ENCODE results near the gene IRF3. TPM values are rescaled to one million over a fixed set of nuclear protein-coding genes. Genes with fewer than 3 reads are reported as not detected.

The IRF3 gene
- total RNA-seq, 1 experiment from 2014 or later = 205 TPM

GRCh38 chr19:49626226-49626625 lies 39.4 kb downstream of the IRF3 start:
- Mint-ChIP-seq H3K4me1 (peaks cover 4 to 7% of the 10 kb centered on the region in 2 experiments), H3K4me3 (no peak overlapping the region), H3K27ac (no peak overlapping the region), H3K9me3 (no peaks in the 10 kb centered on the region), H3K27me3 (ENCODE audit: low read depth) (no peaks in the 10 kb centered on the region; the same call in 1 of the 2 replicates), H3K36me3 (ENCODE audit: insufficient read depth in 1 of 3, low read depth in 3 of 3) (peaks cover 29 to 56% (median 55%) of the 10 kb centered on the region in 3 experiments)
- no peak overlapping the region for H3K4ac ChIP-seq (ENCODE audit: low read depth, low read length)
- no peak overlapping the region for H4K8ac ChIP-seq (replicated peaks; ENCODE audit: insufficient read length, low read depth, low read length)
- H2BK120ac ChIP-seq (ENCODE audit: low read depth, low read length, poor library complexity, severe bottlenecking) = no peak overlapping the region
- no peak overlapping the region for H4K5ac ChIP-seq (ENCODE audit: insufficient read length, low read depth, low read length)
- peaks cover 2% of the 10 kb centered on the region for H4K20me1 ChIP-seq (ENCODE audit: control insufficient read depth, insufficient read depth, insufficient read length)
- H3K9me3 ChIP-seq (ENCODE audit: control insufficient read depth, low read depth, low read length) = no peaks in the 10 kb centered on the region
- no peak overlapping the region for H2BK15ac ChIP-seq (ENCODE audit: low read depth, low read length)
- no peaks in the 10 kb centered on the region for H3K23me2 ChIP-seq (ENCODE audit: insufficient read length, low read depth, low read length, poor library complexity, severe bottlenecking)
- H3K79me2 ChIP-seq (ENCODE audit: insufficient read depth, low read length) = no peaks in the 10 kb centered on the region
- no peak overlapping the region for H3K9ac ChIP-seq (ENCODE audit: extremely low read depth, insufficient read length, low read length)
- no peak overlapping the region for H3K56ac ChIP-seq (ENCODE audit: insufficient read length, low read depth, low read length)
- no CpG with 5 or more reads among the region's 11 CpGs for WGBS (ENCODE audit: extremely low coverage, insufficient read length, low lambda C conversion rate)
- no peak overlapping the region for H3K27ac ChIP-seq (ENCODE audit: insufficient read length, low read depth, low read length)
- H2BK12ac ChIP-seq (ENCODE audit: insufficient read length, low read depth, low read length) = no peak overlapping the region
- H3K14ac ChIP-seq (ENCODE audit: insufficient read depth, low read length) = no peak overlapping the region
- H3T11ph ChIP-seq (ENCODE audit: low read length) = no peak overlapping the region
- H2AFZ ChIP-seq (ENCODE audit: low read length) = no peak overlapping the region
- H2AK5ac ChIP-seq (ENCODE audit: insufficient read length, low read length) = no peak overlapping the region
- no peak overlapping the region for H3K18ac ChIP-seq (ENCODE audit: insufficient read length, low read depth, low read length)
- H3K79me1 ChIP-seq (ENCODE audit: insufficient read depth, low read depth, low read length, poor library complexity, severe bottlenecking) = no peaks in the 10 kb centered on the region
- no peaks in the 10 kb centered on the region for H3K27me3 ChIP-seq (ENCODE audit: insufficient read depth, low read length)
- no peak overlapping the region for H2BK5ac ChIP-seq (ENCODE audit: insufficient read length, low read length)
- no peak for DNase-seq
- no peaks in the 10 kb centered on the region for H3K4me1 ChIP-seq (ENCODE audit: insufficient read depth, low read length)
- no peak for TF ChIP-seq CTCF (conservative IDR thresholded peaks at IDR 0.05)
- no peak overlapping the region for H3K23ac ChIP-seq (ENCODE audit: insufficient read length, low read depth, low read length)
- no peak overlapping the region for H2BK20ac ChIP-seq (ENCODE audit: low read depth, low read length, poor library complexity, severe bottlenecking)
- no peak overlapping the region for H4K91ac ChIP-seq (ENCODE audit: insufficient read length, low read depth, low read length)
- no peak overlapping the region for H3K4me2 ChIP-seq (ENCODE audit: insufficient read depth, insufficient read length, low read length)
